H1 (cell line): Measurements from ENCODE around the gene ZNF398. TPM values are rescaled to one million over a fixed set of nuclear protein-coding genes. Genes with fewer than 3 reads are reported as not detected.

Source experiments
- CBX8 ChIP-seq: fragments of 300-800, 300-1000 bp; sonication (generic); IDR thresholded peaks from 2 replicates; pipeline ENCODE4 v1.7.1; 2016; ENCODE audit warnings: low read depth, low read length, borderline replicate concordance
- CTCF ChIP-seq, 3 experiments: IDR thresholded peaks; 1 replicate in 2 of 3; 2 replicates in 1 of 3; pipeline versions ENCODE4 v1.5.1 to v1.6.1; 2011; ENCODE audit warnings: low read length in 3 of 3, mild to moderate bottlenecking in 3 of 3, inconsistent platforms in 2 of 3, low read depth in 1 of 3, moderate library complexity in 1 of 3; ENCODE audit not compliant: insufficient read depth in 1 of 3; ENCODE audit errors: control extremely low read depth in 1 of 3
- E2F6 ChIP-seq: IDR thresholded peaks from 2 replicates; pipeline ENCODE4 v1.6.1; 2012; ENCODE audit warnings: inconsistent platforms
- HDAC2 ChIP-seq, 2 experiments: fragments of 300-600 bp in 1 of 2; sonication (generic) in 1 of 2; IDR thresholded peaks; 2 replicates each; pipeline ENCODE4 v1.6.1; 2011 to 2012; ENCODE audit warnings: low read depth in 2 of 2, low read length in 2 of 2, mild to moderate bottlenecking in 2 of 2, moderate library complexity in 2 of 2, borderline replicate concordance in 1 of 2, inconsistent platforms in 1 of 2
- polyA plus RNA-seq, 7 experiments: library from polyadenylated mRNA; depleted of rRNA in 3 of 7; stranded (reverse) in 5 of 7; unstranded in 2 of 7; fragments of >200 nt in 5 of 7; fragments of 200-250 nt in 2 of 7; gene quantifications; 1 replicate in 5 of 7; 2 replicates in 1 of 7; 4 replicates in 1 of 7; pipeline versions ENCODE4 v1.2.1 to v1.2.3, GENCODE V29; 2011 to 2013; ENCODE audit warnings: missing spikeins in 2 of 7, mixed read lengths in 2 of 7
- total RNA-seq: library from RNA; stranded (reverse); fragmentation: NEBNext Ultra II Directional; extraction: Animal tissue kit (Norgen Biotek cat#: 25700); gene quantifications from 2 replicates; pipeline ENCODE4 v1.2.1, GENCODE V29; 2021

The ZNF398 gene
- total and polyA plus RNA-seq, 2 of the 8 experiments (the other 6 are each of a cell fraction or from before 2014, with no cell fraction given), result 52.7 to 63.5 TPM

GRCh38 chr7:149175150-149175549 is 27.9 kb downstream of the ZNF398 start (continued):
- TF ChIP-seq E2F6 (no peak), HDAC2 (IDR thresholded peaks at IDR 0.05; ENCODE audit: borderline replicate concordance in 1 of 2, low read depth in 2 of 2, low read length in 2 of 2) (no peak), CBX8 (no peak), CTCF (IDR thresholded peaks at IDR 0.05; ENCODE audit: control extremely low read depth in 1 of 3, insufficient read depth in 1 of 3, low read depth in 1 of 3, low read length in 3 of 3) (no peak)
- TF ChIP-seq, all 59 proteins: peak for 0
